Measurements from ENCODE around the gene ZCCHC10. TPM values are rescaled to one million over a fixed set of nuclear protein-coding genes. Genes with fewer than 3 reads are reported as not detected.

Gene ZCCHC10
- total and polyA plus RNA-seq, 2 experiments from 2014 or later = 30.7 to 33.0 TPM

Small RNAs within 50 kb of the gene (small RNA-seq; reads per million reads assigned to genes)
- gene AC113410.1 (not detected), gene AC113410.3 (not detected), gene ATP6V0E1P1 (not detected), gene RF00019 (not detected)

Other genes starting within 250 kb of the ZCCHC10 start
- gene SEPTIN8, start 249.3 kb downstream of the ZCCHC10 start, total RNA-seq = 41.9 and 46.9 TPM in 2 replicates
- gene SEPTIN8, start 249.3 kb downstream of the ZCCHC10 start, polyA plus RNA-seq = 17.6 and 18.7 TPM in 2 replicates
- 11.4 and 14.4 TPM in 2 replicates for gene SOWAHA, start 213.2 kb downstream of the ZCCHC10 start, total RNA-seq
- gene SOWAHA, start 213.2 kb downstream of the ZCCHC10 start, polyA plus RNA-seq = 3.1 and 6.8 TPM in 2 replicates
- 8.5 and 10.0 TPM in 2 replicates for gene SHROOM1, start 195.9 kb downstream of the ZCCHC10 start, total RNA-seq
- 17.8 and 19.2 TPM in 2 replicates for gene SHROOM1, start 195.9 kb downstream of the ZCCHC10 start, polyA plus RNA-seq
- gene GDF9, start 160.1 kb downstream of the ZCCHC10 start, total RNA-seq = 0.76 and 1.7 TPM in 2 replicates
- 2.2 and 4.1 TPM in 2 replicates for gene GDF9, start 160.1 kb downstream of the ZCCHC10 start, polyA plus RNA-seq
- gene UQCRQ, start 159.9 kb downstream of the ZCCHC10 start, total RNA-seq = 146 and 174 TPM in 2 replicates
- 1,138 and 1,156 TPM in 2 replicates for gene UQCRQ, start 159.9 kb downstream of the ZCCHC10 start, polyA plus RNA-seq
- 19.2 and 22.6 TPM in 2 replicates for gene LEAP2, start 152.9 kb downstream of the ZCCHC10 start, total RNA-seq
- 30.5 and 36.3 TPM in 2 replicates for gene LEAP2, start 152.9 kb downstream of the ZCCHC10 start, polyA plus RNA-seq
- gene AFF4, start 62.9 kb downstream of the ZCCHC10 start, total RNA-seq = 78.9 and 92.9 TPM in 2 replicates
- gene AFF4, start 62.9 kb downstream of the ZCCHC10 start, polyA plus RNA-seq = 44.0 and 46.2 TPM in 2 replicates
- 110 and 122 TPM in 2 replicates for gene HSPA4, start 25.5 kb upstream of the ZCCHC10 start, total RNA-seq
- 83.3 and 87.1 TPM in 2 replicates for gene HSPA4, start 25.5 kb upstream of the ZCCHC10 start, polyA plus RNA-seq

Data from hepatocyte (in vitro differentiated cells).